NCI-H1105 (cell line): ENCODE measurements around the gene ITPRIPL2.

ENCODE experiments used
- DNase-seq: peaks from one replicate; lab custom pipeline; 2025; lab: John Stamatoyannopoulos, UW

ITPRIPL2 gene

DNA sequence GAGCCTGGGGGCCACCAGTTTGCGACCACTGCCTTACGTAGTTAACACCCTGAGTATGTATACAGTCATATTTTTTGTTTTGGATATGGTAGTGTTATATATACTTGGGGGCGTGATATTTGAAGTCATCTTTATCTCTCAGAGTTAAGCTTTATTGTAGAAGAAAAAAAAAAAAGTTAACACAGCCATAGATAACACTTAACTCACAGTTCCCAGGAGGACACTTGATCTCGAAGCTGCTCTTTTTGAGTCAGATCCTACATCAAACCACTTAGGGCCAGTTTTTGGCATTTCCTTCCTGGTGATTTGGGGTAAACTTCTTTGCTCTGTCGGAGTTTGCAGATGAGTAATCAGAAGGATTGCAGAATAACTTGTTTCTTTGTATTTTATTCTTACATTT is 5.8 kb downstream of the ITPRIPL2 start:
- DNase-seq, result no peak

GRCh38 chr16:19123535-19124178 is 9.9 kb downstream of the ITPRIPL2 start:
- DNase-seq, result no peak

DNA sequence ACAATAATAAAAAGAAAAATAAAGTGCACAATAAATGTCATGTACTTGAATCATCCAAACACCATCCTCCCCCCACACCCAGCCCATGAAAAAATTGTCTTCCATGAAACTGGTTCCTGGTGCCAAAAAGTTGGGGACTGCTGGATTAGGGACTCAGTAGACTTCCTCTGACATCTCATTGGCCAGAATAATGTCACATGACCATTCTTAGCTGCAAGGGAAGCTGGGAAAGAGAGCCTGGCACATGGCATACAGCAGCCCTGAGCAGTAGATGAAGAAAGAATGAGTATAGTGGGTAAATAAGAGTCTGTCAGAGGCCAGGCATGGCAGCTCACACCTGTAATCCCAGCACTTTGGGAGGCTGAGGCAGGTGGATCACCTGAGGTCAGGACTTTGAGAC is 12.5 kb downstream of the ITPRIPL2 start:
- DNase-seq, result no peak

GRCh38 chr16:19127205-19127604 is 13.4 kb downstream of the ITPRIPL2 start:
- DNase-seq, result no peak

- no peak for DNase-seq
Measured at GRCh38 chr16:19127674-19128131, 13.9 kb downstream of the ITPRIPL2 start.

DNA sequence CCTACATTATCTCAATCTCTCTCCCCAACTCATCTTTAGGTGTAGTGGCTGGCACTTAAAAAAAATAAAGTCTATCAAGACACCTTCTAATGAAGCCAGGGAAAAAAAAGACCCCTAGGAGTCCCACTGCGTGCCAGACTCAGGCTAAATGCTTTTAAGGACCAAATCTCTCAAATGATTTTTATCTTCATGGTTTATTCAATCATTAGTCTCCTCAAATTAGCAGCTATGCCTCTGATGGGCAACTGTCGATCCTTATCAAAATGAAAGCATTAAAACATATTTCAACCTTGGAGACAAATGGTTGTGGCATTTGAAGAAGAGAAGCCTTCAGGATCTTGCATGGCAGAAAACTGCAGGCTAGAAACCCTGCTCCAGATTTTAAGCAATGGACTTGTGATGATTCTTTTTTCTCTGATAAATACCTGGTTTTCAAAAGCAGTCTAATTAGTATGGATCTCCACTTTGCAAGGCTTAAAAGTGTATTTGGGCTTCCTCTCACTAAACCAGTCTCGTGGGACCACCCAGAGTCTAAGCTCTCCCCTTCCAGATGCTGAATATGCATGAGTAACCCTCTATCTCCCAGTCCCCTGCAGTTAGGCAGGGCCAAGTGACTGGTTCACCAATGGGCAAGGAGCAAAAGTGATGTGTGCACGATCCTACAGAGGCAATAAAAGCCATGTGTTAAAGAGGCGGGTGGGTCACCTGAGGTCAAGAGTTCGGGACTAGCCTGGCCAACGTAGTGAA is 14.9 kb downstream of the ITPRIPL2 start:
- no peak for DNase-seq

DNA sequence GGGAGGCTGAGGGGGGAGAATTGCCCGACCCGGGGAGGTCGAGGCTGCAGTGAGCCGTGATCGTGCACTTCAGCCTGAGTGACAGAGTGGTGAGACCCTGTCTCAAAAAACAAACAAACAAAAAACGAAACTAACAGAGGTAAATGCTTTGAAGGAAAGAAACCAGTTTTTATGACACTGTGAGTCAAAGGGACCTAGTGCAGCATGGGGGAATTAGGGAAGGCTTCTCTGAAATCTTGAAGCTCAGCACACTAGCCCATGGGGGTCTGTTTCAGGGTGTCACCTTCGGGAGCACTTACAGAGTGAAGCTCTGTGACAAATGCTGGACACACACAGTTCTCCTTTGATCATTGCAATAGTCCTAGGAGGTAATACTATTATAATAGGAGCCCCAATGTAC is 16.6 kb downstream of the ITPRIPL2 start:
- no peak for DNase-seq

- DNase-seq, result no peak
Measured at GRCh38 chr16:19130852-19131824, 17.4 kb downstream of the ITPRIPL2 start.

DNA sequence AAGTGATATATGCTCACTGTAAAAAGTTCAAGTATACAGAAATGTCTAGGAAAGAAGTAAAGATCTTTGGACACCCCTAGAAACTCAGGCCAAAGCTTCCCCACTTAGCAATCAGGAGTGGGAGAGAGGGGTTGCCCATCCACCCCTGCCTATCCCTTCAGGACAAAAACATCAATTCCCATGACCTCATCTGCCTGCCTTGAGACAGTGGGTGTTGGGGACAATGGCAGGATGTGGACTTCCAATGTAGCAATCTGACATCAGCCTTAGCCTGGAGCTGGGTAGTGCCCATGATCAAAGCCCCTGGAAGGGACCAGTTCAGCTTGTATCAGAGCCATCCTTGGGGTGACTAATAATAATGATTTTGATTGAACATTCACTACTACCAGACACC is 18.1 kb downstream of the ITPRIPL2 start:
- DNase-seq, result no peak

GRCh38 chr16:19132255-19132654 is 18.5 kb downstream of the ITPRIPL2 start:
- DNase-seq, result no peak

GRCh38 chr16:19132898-19133297 is 19.1 kb downstream of the ITPRIPL2 start:
- no peak for DNase-seq

- DNase-seq, result no peak
Measured at GRCh38 chr16:19133600-19133999, 19.8 kb downstream of the ITPRIPL2 start.

GRCh38 chr16:19135201-19135842 is 21.6 kb downstream of the ITPRIPL2 start:
- DNase-seq, result no peak

GRCh38 chr16:19135896-19136438 is 22.2 kb downstream of the ITPRIPL2 start:
- no peak for DNase-seq

DNA sequence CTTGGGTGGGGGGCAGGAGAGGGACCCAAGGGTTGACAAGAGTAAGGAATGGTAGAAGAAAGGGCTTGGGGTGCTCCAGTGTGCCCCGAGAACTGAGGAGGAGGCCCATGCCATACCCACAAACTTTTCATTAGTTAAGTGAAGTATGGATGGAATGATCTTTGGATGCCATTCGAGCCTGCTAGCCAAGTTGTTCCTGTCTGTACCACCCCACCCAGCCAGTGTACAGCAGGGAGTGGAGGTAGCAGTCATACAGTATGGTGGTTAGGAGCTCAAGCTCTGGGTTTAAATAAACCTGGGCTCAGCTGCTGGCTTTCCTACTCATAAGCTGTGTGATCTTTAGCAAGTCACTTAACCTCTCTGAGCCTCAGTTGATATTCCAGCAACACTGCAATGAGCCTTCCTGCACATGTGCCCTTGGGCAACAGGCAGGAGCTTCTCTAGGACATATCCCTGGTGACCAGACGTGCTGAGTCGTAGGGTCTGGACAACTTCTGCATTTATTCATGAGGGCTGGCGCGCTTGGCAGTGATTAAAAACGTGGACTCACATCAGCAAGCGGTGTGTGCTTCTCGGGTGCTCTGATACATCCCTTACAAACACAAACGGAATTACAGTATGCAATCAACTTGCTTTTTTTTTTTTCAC is 22.9 kb downstream of the ITPRIPL2 start:
- no peak for DNase-seq

DNA sequence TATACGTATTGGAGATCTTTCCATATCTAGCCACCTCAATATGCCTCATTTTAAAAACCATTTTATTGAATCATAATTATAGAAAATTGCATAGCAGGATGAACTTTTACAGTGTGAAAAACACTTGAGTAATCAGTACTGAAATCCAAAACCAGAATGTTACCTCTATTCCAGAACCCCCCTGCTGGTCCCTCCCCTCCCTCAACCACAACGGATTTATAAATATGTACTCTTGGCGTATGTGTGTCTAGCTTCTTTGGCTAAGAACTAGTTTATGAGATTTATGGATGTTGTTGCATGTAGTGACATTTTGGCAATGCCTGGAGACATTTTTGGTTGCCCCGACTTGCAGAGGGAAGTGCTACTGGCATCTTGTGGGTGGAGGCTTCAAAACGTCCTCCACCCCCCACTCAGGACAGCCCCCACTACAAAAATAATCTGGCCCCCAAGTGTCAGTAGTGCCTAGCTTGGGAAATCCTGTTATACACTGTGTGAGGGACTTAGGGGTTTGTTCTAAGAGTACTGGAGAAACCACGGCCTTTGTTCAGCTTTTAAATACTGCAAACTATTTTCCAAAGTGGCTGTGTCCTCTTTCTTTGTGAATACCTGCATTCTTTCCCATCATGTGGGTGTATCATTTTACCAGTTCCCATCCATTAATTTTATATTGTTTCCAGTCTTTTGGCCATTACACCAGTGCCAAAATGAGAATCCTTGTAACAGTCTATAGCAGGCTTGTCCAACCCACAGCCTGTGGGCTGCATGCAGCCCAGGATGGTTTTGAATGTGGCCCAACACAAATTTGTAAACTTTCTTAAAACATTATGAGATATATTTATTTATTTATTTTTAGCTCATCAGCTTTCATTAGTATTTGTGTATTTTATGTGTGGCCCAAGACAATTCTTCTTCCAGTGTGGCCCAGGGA is 23.7 kb downstream of the ITPRIPL2 start:
- no peak for DNase-seq

DNA sequence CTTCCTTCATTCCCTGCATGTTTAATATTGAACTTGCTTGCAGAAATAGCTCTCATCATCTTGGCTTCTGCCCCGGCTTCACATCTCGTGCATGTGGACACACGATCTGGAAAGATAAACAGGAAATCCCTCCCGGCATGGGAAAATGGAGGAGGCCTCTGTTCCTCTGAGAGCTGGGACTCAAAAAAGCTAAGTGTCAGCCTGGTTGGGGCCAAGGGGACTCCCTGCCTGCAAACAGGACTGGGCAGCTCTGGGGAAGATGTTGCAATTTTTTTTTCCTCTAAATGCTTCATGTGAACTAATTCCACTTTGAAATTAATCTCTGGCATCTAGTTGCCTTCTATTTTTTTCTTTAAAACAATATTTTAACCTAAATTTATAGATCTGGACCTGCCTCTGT is 24.8 kb downstream of the ITPRIPL2 start:
- no peak for DNase-seq

- no peak for DNase-seq
Measured at GRCh38 chr16:19139436-19140091, 25.8 kb downstream of the ITPRIPL2 start.

DNA sequence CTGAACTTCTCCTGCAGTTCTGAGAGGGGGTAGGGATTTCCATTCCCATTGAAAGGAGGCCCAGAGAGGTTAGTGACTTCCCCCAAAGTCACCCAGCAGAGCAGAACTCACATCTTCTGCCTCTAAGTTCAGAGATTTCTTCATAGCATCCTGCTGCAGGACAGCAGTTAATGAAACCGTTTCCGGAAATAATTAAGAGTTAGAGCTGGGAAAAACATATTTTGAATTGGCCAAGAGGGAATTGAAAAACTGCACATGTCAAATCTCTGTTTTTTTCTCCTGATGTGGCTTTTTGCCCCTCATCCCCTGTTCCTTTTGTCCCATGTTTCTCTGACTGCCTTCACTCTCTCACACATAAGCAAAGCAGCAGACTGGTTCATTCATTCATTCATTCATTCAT is 26.6 kb downstream of the ITPRIPL2 start:
- DNase-seq, result no peak
